ENCODE data around the gene RAB37. TPM values are rescaled to one million over a fixed set of nuclear protein-coding genes. Genes with fewer than 3 reads are reported as not detected.

RAB37 gene
- total and polyA plus RNA-seq, 2 of the 13 experiments (the other 11 are each of a cell fraction or from before 2014, with no cell fraction given): 0.91 to 3.7 TPM

GRCh38 chr17:74744714-74745547, 7.9 kb downstream of the RAB37 start (continued):
- TF ChIP-seq HMGXB3 (CRISPR knock-in tag; IDR thresholded peaks at IDR 0.05; ENCODE audit: borderline replicate concordance) (peak; percentile 39; the same call in 1 of the 2 replicates), ZNF512B (CRISPR knock-in tag; IDR thresholded peaks at IDR 0.05; ENCODE audit: borderline replicate concordance) (0 out of 2 replicates have a peak, but pooled peaks have one; percentile 55), FOXK2 (IDR thresholded peaks at IDR 0.05) (no peak), ZNF142 (CRISPR knock-in tag; IDR thresholded peaks at IDR 0.05) (0 out of 2 replicates have a peak, but pooled peaks have one; percentile 48), FOSL2 (CRISPR knock-in tag; IDR thresholded peaks at IDR 0.05) (peak; percentile 64; the same call in 1 of the 2 replicates), TFE3 (CRISPR knock-in tag; IDR thresholded peaks at IDR 0.05) (0 out of 2 replicates have a peak, but pooled peaks have one; percentile 30), GLI4 (CRISPR knock-in tag; IDR thresholded peaks at IDR 0.05; ENCODE audit: borderline replicate concordance) (no peak), ZNF770 (CRISPR knock-in tag; IDR thresholded peaks at IDR 0.05) (peak; percentile 58)

All from HepG2 (cell line).